Calu3 (cell line): ENCODE measurements around the gene PRAMEF5. TPM values are rescaled to one million over a fixed set of nuclear protein-coding genes. Genes with fewer than 3 reads are reported as not detected.
"Not testable (repeated sequence)": the region's sequence is repeated elsewhere in the genome, so short reads cannot be mapped to it uniquely, and the experiment has no call there.

Source experiments
- BruUV-seq: library from RNA; stranded (reverse); fragments of 400-500 nt; replicated peaks from 2 replicates; lab custom pipeline; 2021; lab: Mats Ljungman, UMichigan
- CTCF ChIA-PET: fragments of 300-600 bp; sonication (Branson Sonifier 250); formaldehyde crosslinking; loops from one replicate; lab custom pipeline; 2022; ENCODE audit warnings: antibody characterized with exemption; lab: Charles Lee
- DNase-seq: peaks from one replicate; pipeline ENCODE4 v3.0.0; 2022
- H3K27ac Mint-ChIP-seq: one replicate; pipeline ENCODE4 v1.8.0; 2022; ENCODE audit warnings: mixed read lengths; ENCODE audit not compliant: unreplicated experiment
- H3K27me3 Mint-ChIP-seq: one replicate; pipeline ENCODE4 v1.8.0; 2022; ENCODE audit warnings: mixed read lengths; ENCODE audit not compliant: unreplicated experiment
- H3K36me3 Mint-ChIP-seq: one replicate; pipeline ENCODE4 v1.8.0; 2022; ENCODE audit warnings: mild to moderate bottlenecking, moderate library complexity, mixed read lengths; ENCODE audit not compliant: insufficient read depth, unreplicated experiment
- H3K4me1 Mint-ChIP-seq: one replicate; pipeline ENCODE4 v1.8.0; 2022; ENCODE audit warnings: mild to moderate bottlenecking, low read depth, mixed read lengths; ENCODE audit not compliant: unreplicated experiment
- H3K4me3 Mint-ChIP-seq: one replicate; pipeline ENCODE4 v1.8.0; 2022; ENCODE audit warnings: mild to moderate bottlenecking, low read depth, moderate library complexity, mixed read lengths; ENCODE audit not compliant: unreplicated experiment
- H3K9me3 Mint-ChIP-seq: one replicate; pipeline ENCODE4 v1.8.0; 2022; ENCODE audit warnings: low read depth, mixed read lengths; ENCODE audit not compliant: unreplicated experiment
- intact Hi-C: fragments of 100-400 bp; cut with micrococcal nuclease; formaldehyde crosslinking; loops from one replicate; pipeline ENCODE4 v1.10.0; 2022; ENCODE audit not compliant: unreplicated experiment
- total RNA-seq: library from RNA; stranded (reverse); gene quantifications from 2 replicates; pipeline ENCODE4 v1.2.3, GENCODE V29; 2022

PRAMEF5 gene
- total RNA-seq, 1 experiment from 2014 or later: not detected

- H3K36me3 Mint-ChIP-seq, intact Hi-C loops, H3K4me1 Mint-ChIP-seq, CTCF ChIA-PET, H3K9me3 Mint-ChIP-seq, H3K27me3 Mint-ChIP-seq, DNase-seq, H3K27ac Mint-ChIP-seq, BruUV-seq, H3K4me3 Mint-ChIP-seq: not testable (repeated sequence)
Measured at GRCh38 chr1:13245841-13246553, 8.0 kb upstream of the PRAMEF5 start.

GRCh38 chr1:13246554-13246871 lies 7.5 kb upstream of the PRAMEF5 start:
- BruUV-seq, intact Hi-C loops, H3K4me1 Mint-ChIP-seq, DNase-seq, H3K36me3 Mint-ChIP-seq, H3K4me3 Mint-ChIP-seq, H3K27ac Mint-ChIP-seq, H3K9me3 Mint-ChIP-seq, H3K27me3 Mint-ChIP-seq, CTCF ChIA-PET: not testable (repeated sequence)

- H3K4me1 Mint-ChIP-seq, H3K36me3 Mint-ChIP-seq, CTCF ChIA-PET, BruUV-seq, H3K27ac Mint-ChIP-seq, intact Hi-C loops, H3K27me3 Mint-ChIP-seq, DNase-seq, H3K9me3 Mint-ChIP-seq, H3K4me3 Mint-ChIP-seq: not testable (repeated sequence)
Measured at GRCh38 chr1:13247122-13247521, 6.9 kb upstream of the PRAMEF5 start.

GRCh38 chr1:13265124-13265523 lies 11.1 kb downstream of the PRAMEF5 start:
- DNase-seq, H3K4me1 Mint-ChIP-seq, BruUV-seq, H3K27me3 Mint-ChIP-seq, H3K27ac Mint-ChIP-seq, H3K4me3 Mint-ChIP-seq, H3K9me3 Mint-ChIP-seq, CTCF ChIA-PET, intact Hi-C loops, H3K36me3 Mint-ChIP-seq: not testable (repeated sequence)

GRCh38 chr1:13277016-13277415 lies 23.0 kb downstream of the PRAMEF5 start:
- peak; percentile 0 for DNase-seq
- CTCF ChIA-PET, intact Hi-C loops, BruUV-seq, H3K4me3 Mint-ChIP-seq, H3K27ac Mint-ChIP-seq, H3K36me3 Mint-ChIP-seq, H3K27me3 Mint-ChIP-seq, H3K4me1 Mint-ChIP-seq, H3K9me3 Mint-ChIP-seq: not testable (repeated sequence)

GRCh38 chr1:13279617-13280016 lies 25.6 kb downstream of the PRAMEF5 start:
- H3K27ac Mint-ChIP-seq, H3K4me3 Mint-ChIP-seq, H3K27me3 Mint-ChIP-seq, CTCF ChIA-PET, H3K36me3 Mint-ChIP-seq, DNase-seq, H3K9me3 Mint-ChIP-seq, BruUV-seq, H3K4me1 Mint-ChIP-seq, intact Hi-C loops: not testable (repeated sequence)

GRCh38 chr1:13285037-13285436 lies 31.0 kb downstream of the PRAMEF5 start, which contains the start of gene PRAMEF8:
Gene PRAMEF8 (minus strand): TSS chr1:13285137. CDS start chr1:13284091, 1,046 bp downstream.
- intact Hi-C loops, H3K27ac Mint-ChIP-seq, BruUV-seq, H3K9me3 Mint-ChIP-seq, CTCF ChIA-PET, H3K4me3 Mint-ChIP-seq, H3K4me1 Mint-ChIP-seq, DNase-seq, H3K27me3 Mint-ChIP-seq, H3K36me3 Mint-ChIP-seq: not testable (repeated sequence)

- intact Hi-C loops, DNase-seq, H3K27me3 Mint-ChIP-seq, BruUV-seq, H3K27ac Mint-ChIP-seq, H3K9me3 Mint-ChIP-seq, CTCF ChIA-PET, H3K4me3 Mint-ChIP-seq, H3K36me3 Mint-ChIP-seq, H3K4me1 Mint-ChIP-seq: not testable (repeated sequence)
Measured at GRCh38 chr1:13289030-13289429, 35.0 kb downstream of the PRAMEF5 start.

GRCh38 chr1:13297216-13297931 lies 43.4 kb downstream of the PRAMEF5 start:
- H3K27me3 Mint-ChIP-seq, H3K4me1 Mint-ChIP-seq, CTCF ChIA-PET, H3K9me3 Mint-ChIP-seq, intact Hi-C loops, BruUV-seq, H3K27ac Mint-ChIP-seq, DNase-seq, H3K4me3 Mint-ChIP-seq, H3K36me3 Mint-ChIP-seq: not testable (repeated sequence)

GRCh38 chr1:13298699-13299098 lies 44.7 kb downstream of the PRAMEF5 start:
- CTCF ChIA-PET, intact Hi-C loops, H3K27me3 Mint-ChIP-seq, H3K27ac Mint-ChIP-seq, DNase-seq, BruUV-seq, H3K36me3 Mint-ChIP-seq, H3K4me1 Mint-ChIP-seq, H3K4me3 Mint-ChIP-seq, H3K9me3 Mint-ChIP-seq: not testable (repeated sequence)
